ENCODE results near the gene STKLD1.

DNA sequence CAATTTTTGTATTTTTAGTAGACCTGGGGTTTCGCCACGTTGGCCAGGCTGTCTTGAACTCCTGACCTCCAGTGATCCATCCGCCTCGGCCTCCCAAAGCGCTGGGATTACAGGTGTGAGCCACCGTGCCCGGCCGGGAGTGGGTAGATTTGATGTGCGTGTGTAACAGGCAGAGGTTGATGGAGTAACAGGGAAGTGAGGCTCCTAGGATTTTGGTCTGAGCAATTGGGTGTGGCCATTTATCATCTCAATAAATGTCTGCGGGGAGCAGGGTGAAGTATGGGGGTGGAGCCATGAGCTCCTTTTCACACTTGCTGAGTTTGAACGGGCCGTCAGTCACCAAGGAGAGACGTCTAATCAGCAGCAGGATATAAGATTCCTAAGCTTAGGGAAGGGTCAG, 42.8 kb downstream of the STKLD1 start:
- TF ChIP-seq, protein P1, sequence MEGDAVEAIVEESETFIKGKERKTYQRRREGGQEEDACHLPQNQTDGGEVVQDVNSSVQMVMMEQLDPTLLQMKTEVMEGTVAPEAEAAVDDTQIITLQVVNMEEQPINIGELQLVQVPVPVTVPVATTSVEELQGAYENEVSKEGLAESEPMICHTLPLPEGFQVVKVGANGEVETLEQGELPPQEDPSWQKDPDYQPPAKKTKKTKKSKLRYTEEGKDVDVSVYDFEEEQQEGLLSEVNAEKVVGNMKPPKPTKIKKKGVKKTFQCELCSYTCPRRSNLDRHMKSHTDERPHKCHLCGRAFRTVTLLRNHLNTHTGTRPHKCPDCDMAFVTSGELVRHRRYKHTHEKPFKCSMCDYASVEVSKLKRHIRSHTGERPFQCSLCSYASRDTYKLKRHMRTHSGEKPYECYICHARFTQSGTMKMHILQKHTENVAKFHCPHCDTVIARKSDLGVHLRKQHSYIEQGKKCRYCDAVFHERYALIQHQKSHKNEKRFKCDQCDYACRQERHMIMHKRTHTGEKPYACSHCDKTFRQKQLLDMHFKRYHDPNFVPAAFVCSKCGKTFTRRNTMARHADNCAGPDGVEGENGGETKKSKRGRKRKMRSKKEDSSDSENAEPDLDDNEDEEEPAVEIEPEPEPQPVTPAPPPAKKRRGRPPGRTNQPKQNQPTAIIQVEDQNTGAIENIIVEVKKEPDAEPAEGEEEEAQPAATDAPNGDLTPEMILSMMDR (IDR thresholded peaks at IDR 0.05): no peak
- no peak for TF ChIP-seq POLR2A (IDR thresholded peaks at IDR 0.05)

All from body of pancreas (tissue), 4 donors.